ENCODE measurements around the gene PLA2G2F. TPM values are rescaled to one million over a fixed set of nuclear protein-coding genes. Genes with fewer than 3 reads are reported as not detected.

The PLA2G2F gene
- total RNA-seq, 2 donors from 2014 or later: not detected

DNA sequence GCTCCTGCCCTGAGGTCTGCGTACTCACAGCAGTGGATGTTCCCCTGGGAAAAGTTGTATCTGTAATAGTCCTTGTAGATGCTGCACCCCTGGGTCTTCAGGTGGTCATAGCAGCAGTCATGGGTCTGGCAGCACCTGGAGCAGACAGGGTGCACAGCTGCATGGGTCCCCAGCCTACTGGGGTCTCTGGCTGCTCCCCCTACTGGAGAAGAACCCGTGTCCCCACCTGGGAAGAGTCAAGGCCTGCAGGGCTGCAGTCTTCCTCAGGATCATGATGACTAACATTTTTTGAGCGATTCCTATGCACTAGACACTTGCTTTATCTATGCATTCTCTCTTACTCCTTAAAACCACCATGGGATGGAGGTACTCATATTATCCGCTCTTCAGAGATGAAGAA, 23.6 kb upstream of the PLA2G2F start:
- Histone ChIP-seq H3K36me3 (no peaks in the 10 kb centered on the region), H3K9me3 (no peaks in the 10 kb centered on the region), H3K27ac (no peak overlapping the region), H3K4me3 (no peak overlapping the region), H3K4me1 (ENCODE audit: control insufficient read depth in 1 of 2, low read depth in 2 of 2) (no peaks in the 10 kb centered on the region), H3K27me3 (replicated peaks; ENCODE audit: insufficient read depth) (no peaks in the 10 kb centered on the region)
- TF ChIP-seq, protein P1, sequence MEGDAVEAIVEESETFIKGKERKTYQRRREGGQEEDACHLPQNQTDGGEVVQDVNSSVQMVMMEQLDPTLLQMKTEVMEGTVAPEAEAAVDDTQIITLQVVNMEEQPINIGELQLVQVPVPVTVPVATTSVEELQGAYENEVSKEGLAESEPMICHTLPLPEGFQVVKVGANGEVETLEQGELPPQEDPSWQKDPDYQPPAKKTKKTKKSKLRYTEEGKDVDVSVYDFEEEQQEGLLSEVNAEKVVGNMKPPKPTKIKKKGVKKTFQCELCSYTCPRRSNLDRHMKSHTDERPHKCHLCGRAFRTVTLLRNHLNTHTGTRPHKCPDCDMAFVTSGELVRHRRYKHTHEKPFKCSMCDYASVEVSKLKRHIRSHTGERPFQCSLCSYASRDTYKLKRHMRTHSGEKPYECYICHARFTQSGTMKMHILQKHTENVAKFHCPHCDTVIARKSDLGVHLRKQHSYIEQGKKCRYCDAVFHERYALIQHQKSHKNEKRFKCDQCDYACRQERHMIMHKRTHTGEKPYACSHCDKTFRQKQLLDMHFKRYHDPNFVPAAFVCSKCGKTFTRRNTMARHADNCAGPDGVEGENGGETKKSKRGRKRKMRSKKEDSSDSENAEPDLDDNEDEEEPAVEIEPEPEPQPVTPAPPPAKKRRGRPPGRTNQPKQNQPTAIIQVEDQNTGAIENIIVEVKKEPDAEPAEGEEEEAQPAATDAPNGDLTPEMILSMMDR (IDR thresholded peaks at IDR 0.05): no peak
- DNase-seq (ENCODE audit: low spot score): no peak
- ATAC-seq (ENCODE audit: insufficient number of reproducible peaks, low FRiP score, low read depth): no peak

DNA sequence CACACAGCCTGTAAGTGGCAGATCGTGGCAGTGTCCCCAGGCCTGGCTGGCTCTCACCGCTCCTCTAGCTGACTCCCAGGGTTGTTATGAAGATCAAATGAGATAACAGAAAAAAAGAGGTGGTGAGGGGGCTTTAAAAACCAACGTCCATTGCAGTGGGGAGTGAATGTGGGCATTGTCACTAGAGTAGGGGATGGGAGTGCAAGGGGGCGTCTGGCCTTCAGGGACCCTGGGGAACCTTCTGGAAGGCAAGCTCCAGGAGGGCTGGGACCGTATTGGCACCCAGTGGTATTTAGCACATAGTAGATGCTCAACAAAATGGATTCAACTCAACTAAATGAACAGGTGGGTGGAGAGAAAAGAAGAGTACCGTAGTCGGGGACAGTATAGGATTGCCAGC, 23.2 kb upstream of the PLA2G2F start:
- no peaks in the 10 kb centered on the region for H3K27me3 ChIP-seq (replicated peaks; ENCODE audit: insufficient read depth)
- no peaks in the 10 kb centered on the region for H3K36me3 ChIP-seq
- DNase-seq (ENCODE audit: low spot score) (no peak), ATAC-seq (ENCODE audit: insufficient number of reproducible peaks, low FRiP score, low read depth) (no peak)
- H3K27ac ChIP-seq: no peak overlapping the region
- no peaks in the 10 kb centered on the region for H3K4me1 ChIP-seq (ENCODE audit: control insufficient read depth in 1 of 2, low read depth in 2 of 2)
- H3K9me3 ChIP-seq: no peaks in the 10 kb centered on the region
- H3K4me3 ChIP-seq: no peak overlapping the region
- TF ChIP-seq, protein P1 (IDR thresholded peaks at IDR 0.05): no peak

DNA sequence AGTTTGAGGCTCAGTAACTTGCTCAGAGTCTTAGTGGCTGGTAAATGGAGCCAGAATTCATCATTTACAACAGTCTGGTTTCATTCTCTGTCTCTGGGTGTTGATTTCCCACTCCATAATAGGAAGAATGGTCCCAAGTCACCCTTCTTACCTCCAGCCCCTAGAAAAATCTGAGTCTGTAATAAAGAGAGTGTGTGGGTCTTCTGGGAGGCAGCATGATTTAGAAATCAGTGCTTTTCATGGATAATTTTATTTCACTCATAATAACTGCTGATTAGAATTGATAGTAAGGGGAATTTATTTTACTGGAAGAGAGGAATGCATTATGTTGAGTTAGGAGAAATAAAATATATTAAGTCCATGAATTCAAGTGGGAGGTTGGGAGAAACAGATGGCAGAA, 21.9 kb upstream of the PLA2G2F start:
- ATAC-seq (ENCODE audit: insufficient number of reproducible peaks, low FRiP score, low read depth) (no peak), DNase-seq (ENCODE audit: low spot score) (no peak)
- Histone ChIP-seq H3K4me1 (ENCODE audit: control insufficient read depth in 1 of 2, low read depth in 2 of 2) (no peaks in the 10 kb centered on the region), H3K36me3 (no peaks in the 10 kb centered on the region), H3K4me3 (no peak overlapping the region), H3K27me3 (replicated peaks; ENCODE audit: insufficient read depth) (no peaks in the 10 kb centered on the region), H3K27ac (no peak overlapping the region), H3K9me3 (no peaks in the 10 kb centered on the region)
- TF ChIP-seq, protein P1 (IDR thresholded peaks at IDR 0.05): no peak

DNA sequence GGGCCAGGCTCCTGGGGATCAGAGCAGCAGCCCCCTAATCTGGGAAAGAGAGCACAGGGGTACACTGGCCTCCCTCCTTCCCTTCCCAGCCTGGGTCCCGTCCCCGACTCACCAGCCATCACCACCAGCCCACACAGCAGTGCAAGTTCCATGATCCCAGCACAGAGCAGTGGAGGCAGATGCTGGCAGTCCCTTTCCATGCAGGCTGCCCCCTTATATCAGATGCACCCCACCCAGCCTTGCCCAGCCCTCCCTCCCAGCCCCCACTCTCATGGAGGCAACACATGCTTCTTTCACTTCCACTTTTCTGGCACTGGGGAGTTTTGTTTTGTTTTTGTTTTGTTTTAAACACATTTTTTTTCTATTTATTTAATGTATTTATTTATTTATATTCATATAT, 19.8 kb upstream of the PLA2G2F start, which contains the start of gene PLA2G2D:
Gene PLA2G2D, minus strand, starts transcription at position 190 of the 400 bp plus-strand sequence. Its CDS starts 38 bp downstream, at position 152.
- Histone ChIP-seq H3K4me1 (ENCODE audit: control insufficient read depth in 1 of 2, low read depth in 2 of 2) (no peaks in the 10 kb centered on the region), H3K36me3 (no peaks in the 10 kb centered on the region), H3K4me3 (no peak within 1 kb of the TSS), H3K27ac (no peak within 1 kb of the TSS), H3K27me3 (replicated peaks; ENCODE audit: insufficient read depth) (no peaks in the 10 kb centered on the region), H3K9me3 (no peaks in the 10 kb centered on the region)
- TF ChIP-seq, protein P1 (IDR thresholded peaks at IDR 0.05): no peak
- DNase-seq (ENCODE audit: low spot score) (no peak), ATAC-seq (ENCODE audit: insufficient number of reproducible peaks, low FRiP score, low read depth) (no peak)

DNA sequence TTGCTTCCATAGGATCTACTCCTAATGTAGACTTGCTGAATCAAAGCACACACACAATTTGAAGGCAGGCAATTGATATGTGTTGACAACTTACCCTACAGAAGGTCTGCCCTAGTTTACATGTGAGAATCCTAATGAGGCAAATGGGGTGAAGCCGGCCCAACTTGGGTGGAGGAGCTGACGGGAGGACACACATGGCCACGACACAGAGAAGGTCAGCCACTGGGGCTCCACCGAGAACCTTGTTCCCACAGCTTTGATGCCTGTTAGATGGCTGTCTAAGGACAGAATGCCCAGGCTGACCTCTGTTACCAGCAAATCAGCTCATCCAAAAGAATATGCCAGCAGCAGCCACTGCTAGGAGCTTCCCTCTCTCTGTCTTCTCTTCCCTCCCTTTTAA, 18.3 kb upstream of the PLA2G2F start:
- no peaks in the 10 kb centered on the region for H3K4me1 ChIP-seq (ENCODE audit: control insufficient read depth in 1 of 2, low read depth in 2 of 2)
- DNase-seq (ENCODE audit: low spot score) (no peak), ATAC-seq (ENCODE audit: insufficient number of reproducible peaks, low FRiP score, low read depth) (no peak)
- H3K36me3 ChIP-seq: no peaks in the 10 kb centered on the region
- H3K27ac ChIP-seq: no peak overlapping the region
- TF ChIP-seq, protein P1 (IDR thresholded peaks at IDR 0.05): no peak
- H3K27me3 ChIP-seq (replicated peaks; ENCODE audit: insufficient read depth): no peaks in the 10 kb centered on the region
- H3K9me3 ChIP-seq: no peaks in the 10 kb centered on the region
- no peak overlapping the region for H3K4me3 ChIP-seq
